HG03342 (cell line): ENCODE measurements around the gene SLC2A10.

ENCODE experiments used
- ATAC-seq: cut with Tn5 transposase; IDR thresholded peaks from one replicate; pipeline ENCODE4 v1.9.1; 2021; ENCODE audit warnings: mild to moderate bottlenecking, moderate library complexity; ENCODE audit not compliant: unreplicated experiment

SLC2A10 gene

GRCh38 chr20:46681032-46681854 lies 28.2 kb upstream of the SLC2A10 start:
- no peak for ATAC-seq

- ATAC-seq, result no peak
Measured at GRCh38 chr20:46682063-46682821, 27.2 kb upstream of the SLC2A10 start.

GRCh38 chr20:46683011-46683667 lies 26.3 kb upstream of the SLC2A10 start:
- no peak for ATAC-seq

- ATAC-seq, result no peak
Measured at GRCh38 chr20:46683668-46683938, 25.8 kb upstream of the SLC2A10 start.

GRCh38 chr20:46683939-46684750 lies 25.3 kb upstream of the SLC2A10 start:
- no peak for ATAC-seq

GRCh38 chr20:46688151-46689081 lies 21.0 kb upstream of the SLC2A10 start:
- no peak for ATAC-seq

GRCh38 chr20:46689082-46689753 lies 20.2 kb upstream of the SLC2A10 start, which contains the start of gene TP53RK:
Gene TP53RK, minus strand, starts transcription at chr20:46689444. Its CDS starts 30 bp downstream, at chr20:46689414.
- ATAC-seq, result peak; percentile 93

GRCh38 chr20:46689754-46690085 lies 19.7 kb upstream of the SLC2A10 start:
- ATAC-seq, result no peak

- ATAC-seq, result no peak
Measured at GRCh38 chr20:46690219-46691106, 19.0 kb upstream of the SLC2A10 start.

GRCh38 chr20:46691196-46691595 lies 18.3 kb upstream of the SLC2A10 start:
- no peak for ATAC-seq

- ATAC-seq, result no peak
Measured at GRCh38 chr20:46694484-46694883, 15.0 kb upstream of the SLC2A10 start.

- ATAC-seq, result no peak
Measured at GRCh38 chr20:46695892-46696291, 13.6 kb upstream of the SLC2A10 start.

GRCh38 chr20:46696791-46697279 lies 12.6 kb upstream of the SLC2A10 start:
- no peak for ATAC-seq

- no peak for ATAC-seq
Measured at GRCh38 chr20:46698788-46699187, 10.7 kb upstream of the SLC2A10 start.

- ATAC-seq, result no peak
Measured at GRCh38 chr20:46699651-46700359, 9.6 kb upstream of the SLC2A10 start.

GRCh38 chr20:46700481-46700880 lies 9.0 kb upstream of the SLC2A10 start:
- ATAC-seq, result no peak

- ATAC-seq, result no peak
Measured at GRCh38 chr20:46701057-46701456, 8.4 kb upstream of the SLC2A10 start.

- ATAC-seq, result no peak
Measured at GRCh38 chr20:46701556-46701955, 7.9 kb upstream of the SLC2A10 start.
